ENCODE results near the gene ERBB4.

Gene ERBB4

DNA sequence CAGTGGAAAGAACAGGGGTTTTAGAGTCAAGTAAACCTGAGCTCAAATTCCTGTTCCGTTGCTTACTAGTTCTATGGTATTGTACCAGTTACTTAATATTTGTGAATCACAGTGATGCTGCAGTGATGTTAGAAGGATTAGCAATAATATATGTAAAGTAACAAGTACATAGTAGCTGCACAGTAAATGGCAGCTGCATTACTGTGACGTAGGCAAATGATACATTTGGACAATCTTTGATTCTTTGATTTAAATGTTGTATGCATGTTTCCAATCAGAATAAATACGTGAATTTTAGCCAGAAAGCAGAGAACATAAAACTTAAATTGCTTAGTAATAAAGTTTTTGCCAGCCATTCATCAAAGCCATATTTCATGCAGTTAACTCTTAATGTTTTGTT, 243.0 kb downstream of the ERBB4 start:
- Histone ChIP-seq H3K9ac (no peak overlapping the region), H2AFZ (ENCODE audit: low read depth) (no peak overlapping the region)
- no peak for TF ChIP-seq CTCF (conservative IDR thresholded peaks at IDR 0.05; ENCODE audit: low read depth, low read length)

DNA sequence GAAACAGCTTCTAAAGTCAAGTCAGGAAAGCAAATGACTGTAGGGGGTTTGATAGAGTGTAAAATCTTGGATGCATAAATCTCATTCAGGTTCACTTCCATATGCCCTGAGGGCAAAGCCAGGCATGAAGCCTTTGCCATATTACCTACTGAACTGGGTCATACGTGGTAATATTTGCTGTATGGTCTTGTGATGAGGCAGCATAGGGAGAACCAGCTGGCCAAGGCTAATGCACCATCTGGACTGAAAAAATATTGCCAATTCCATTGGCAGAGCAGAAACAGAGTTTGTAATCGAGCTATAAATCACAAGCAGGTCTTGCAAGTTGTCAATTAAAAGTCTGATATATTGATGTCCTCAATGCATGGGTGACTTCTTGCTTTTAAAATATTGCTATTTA, 243.8 kb downstream of the ERBB4 start:
- Histone ChIP-seq H3K9ac (no peak overlapping the region), H3K4me2 (no peak overlapping the region), H2AFZ (ENCODE audit: low read depth) (no peak overlapping the region), H3K27me3 (ENCODE audit: insufficient read depth, low read depth) (no peaks in the 10 kb centered on the region), H3K4me3 (IDR thresholded peaks at IDR 0.05; ENCODE audit: insufficient read depth, low read depth, low read length) (no peak overlapping the region), H3K79me2 (ENCODE audit: insufficient read depth, low read depth) (no peaks in the 10 kb centered on the region), H3K27ac (no peak overlapping the region), H3K4me1 (ENCODE audit: low read depth, poor library complexity, severe bottlenecking) (peaks cover 13% of the 10 kb centered on the region), H3K36me3 (ENCODE audit: insufficient read depth) (no peaks in the 10 kb centered on the region), H4K20me1 (ENCODE audit: insufficient read depth) (no peaks in the 10 kb centered on the region)
- TF ChIP-seq CTCF (conservative IDR thresholded peaks at IDR 0.05; ENCODE audit: low read depth, low read length) = no peak

More for the DNA sequence above, 243.0 kb downstream of the ERBB4 start:
- Histone ChIP-seq H3K36me3 (ENCODE audit: insufficient read depth) (no peaks in the 10 kb centered on the region), H3K27me3 (ENCODE audit: insufficient read depth, low read depth) (no peaks in the 10 kb centered on the region), H3K4me2 (no peak overlapping the region), H4K20me1 (ENCODE audit: insufficient read depth) (no peaks in the 10 kb centered on the region), H3K4me3 (IDR thresholded peaks at IDR 0.05; ENCODE audit: insufficient read depth, low read depth, low read length) (no peak overlapping the region), H3K79me2 (ENCODE audit: insufficient read depth, low read depth) (no peaks in the 10 kb centered on the region), H3K4me1 (ENCODE audit: low read depth, poor library complexity, severe bottlenecking) (peaks cover 21% of the 10 kb centered on the region), H3K27ac (no peak overlapping the region)

- Histone ChIP-seq H3K79me2 (ENCODE audit: insufficient read depth, low read depth) (no peaks in the 10 kb centered on the region), H3K27me3 (ENCODE audit: insufficient read depth, low read depth) (no peaks in the 10 kb centered on the region), H3K4me1 (ENCODE audit: low read depth, poor library complexity, severe bottlenecking) (no peaks in the 10 kb centered on the region), H3K4me3 (IDR thresholded peaks at IDR 0.05; ENCODE audit: insufficient read depth, low read depth, low read length) (no peak overlapping the region), H3K4me2 (no peak overlapping the region), H2AFZ (ENCODE audit: low read depth) (no peak overlapping the region), H3K27ac (no peak overlapping the region), H3K36me3 (ENCODE audit: insufficient read depth) (no peaks in the 10 kb centered on the region), H4K20me1 (ENCODE audit: insufficient read depth) (no peaks in the 10 kb centered on the region), H3K9ac (no peak overlapping the region)
- no peak for TF ChIP-seq CTCF (conservative IDR thresholded peaks at IDR 0.05; ENCODE audit: low read depth, low read length)
Measured at GRCh38 chr2:212289301-212289700, 249.3 kb downstream of the ERBB4 start.

DNA sequence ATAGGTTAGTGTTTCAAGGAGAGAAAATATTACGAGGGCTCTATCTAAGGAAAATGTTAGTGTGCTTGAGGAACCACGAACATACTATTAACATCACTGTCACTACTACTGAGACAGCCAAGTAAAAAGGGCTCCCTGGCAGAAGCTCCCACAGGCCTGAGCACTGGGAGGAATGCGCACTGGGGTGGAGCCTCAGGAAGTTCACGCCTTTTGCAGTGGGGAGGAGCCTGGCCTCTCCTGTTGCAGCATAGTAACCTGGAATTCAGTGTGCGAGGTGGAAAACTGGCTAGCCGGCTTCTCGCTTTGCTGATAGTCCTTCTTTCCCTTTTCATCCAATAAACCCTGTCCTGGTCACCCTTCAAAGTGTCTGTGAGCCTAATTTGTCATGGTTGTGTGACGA, 250.3 kb downstream of the ERBB4 start:
- Histone ChIP-seq H3K27ac (no peak overlapping the region), H3K4me2 (no peak overlapping the region), H3K79me2 (ENCODE audit: insufficient read depth, low read depth) (no peaks in the 10 kb centered on the region), H3K9ac (no peak overlapping the region), H3K27me3 (ENCODE audit: insufficient read depth, low read depth) (no peaks in the 10 kb centered on the region), H3K4me3 (IDR thresholded peaks at IDR 0.05; ENCODE audit: insufficient read depth, low read depth, low read length) (no peak overlapping the region), H4K20me1 (ENCODE audit: insufficient read depth) (no peaks in the 10 kb centered on the region), H3K4me1 (ENCODE audit: low read depth, poor library complexity, severe bottlenecking) (no peaks in the 10 kb centered on the region), H3K36me3 (ENCODE audit: insufficient read depth) (no peaks in the 10 kb centered on the region), H2AFZ (ENCODE audit: low read depth) (no peak overlapping the region)
- TF ChIP-seq CTCF (conservative IDR thresholded peaks at IDR 0.05; ENCODE audit: low read depth, low read length) = no peak

Measured in KMS-11 (cell line).